T1000 (cell line): ENCODE data around the gene MVD.
A peak's percentile ranks its signal among the peaks of the same experiment; 100 is the strongest.

Experiments
- DNase-seq: peaks from one replicate; lab custom pipeline; 2025; ENCODE audit warnings: mixed read lengths; lab: John Stamatoyannopoulos, UW

The MVD gene

DNA sequence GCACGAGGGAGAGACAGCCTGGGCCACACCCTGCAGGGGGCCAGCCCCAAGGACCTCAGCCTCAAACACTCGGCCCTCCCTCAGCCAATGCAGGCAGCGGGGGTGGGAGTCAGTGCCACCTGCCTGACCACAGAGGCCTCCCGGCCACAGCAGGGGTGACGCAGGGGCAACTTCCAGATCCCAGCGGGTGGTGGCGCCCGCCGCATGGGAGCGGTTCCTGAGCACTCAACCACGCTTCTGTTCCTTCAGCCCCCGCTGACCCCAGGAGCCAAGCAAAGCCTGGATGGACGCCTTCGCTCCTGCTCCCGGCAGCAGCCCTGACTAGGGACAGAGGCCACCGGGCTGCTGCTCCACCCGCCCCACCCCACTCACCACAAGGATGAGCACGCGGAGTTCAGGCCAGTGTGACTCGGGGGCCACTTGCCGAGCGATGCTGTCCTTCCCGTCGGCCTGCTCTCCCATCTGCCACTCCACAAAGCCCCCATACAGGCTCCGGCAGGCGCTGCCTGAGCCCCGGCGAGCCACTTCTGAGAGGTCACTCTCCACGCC, 7.1 kb downstream of the MVD start:
- DNase-seq: no peak

DNA sequence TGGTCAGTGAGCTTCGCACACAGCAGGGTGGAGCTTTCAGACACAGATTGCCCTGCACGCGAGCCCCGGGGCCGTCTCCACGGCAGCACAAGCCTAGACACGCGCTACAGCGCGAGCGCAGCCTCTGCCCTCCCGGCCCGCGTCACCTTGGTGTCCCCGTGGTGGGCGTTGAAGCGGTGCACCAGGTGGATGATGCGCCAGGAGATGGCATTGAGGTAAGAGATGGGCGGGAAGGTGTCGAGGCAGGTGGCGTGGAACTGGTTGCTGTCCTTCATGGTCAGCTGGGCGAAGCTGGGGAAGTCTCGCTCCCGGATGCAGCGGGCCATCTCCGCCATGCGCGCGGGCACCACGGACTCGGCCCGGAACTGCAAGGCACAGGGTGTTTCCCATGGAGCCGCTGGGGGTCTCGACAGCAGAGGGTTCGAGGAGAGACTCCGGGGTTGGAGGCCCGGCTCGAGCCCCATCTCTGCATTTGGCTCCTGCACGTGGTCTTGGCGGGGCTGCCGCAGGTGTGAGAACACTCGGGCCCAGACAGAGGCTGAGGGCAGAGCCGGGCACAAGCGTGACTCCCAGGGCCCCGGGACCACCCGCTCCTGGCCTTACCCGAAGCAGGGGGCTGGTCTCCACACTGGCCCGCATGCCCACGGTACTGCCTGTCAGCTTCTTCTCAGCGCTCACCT, 7.7 kb downstream of the MVD start:
- no peak for DNase-seq

DNA sequence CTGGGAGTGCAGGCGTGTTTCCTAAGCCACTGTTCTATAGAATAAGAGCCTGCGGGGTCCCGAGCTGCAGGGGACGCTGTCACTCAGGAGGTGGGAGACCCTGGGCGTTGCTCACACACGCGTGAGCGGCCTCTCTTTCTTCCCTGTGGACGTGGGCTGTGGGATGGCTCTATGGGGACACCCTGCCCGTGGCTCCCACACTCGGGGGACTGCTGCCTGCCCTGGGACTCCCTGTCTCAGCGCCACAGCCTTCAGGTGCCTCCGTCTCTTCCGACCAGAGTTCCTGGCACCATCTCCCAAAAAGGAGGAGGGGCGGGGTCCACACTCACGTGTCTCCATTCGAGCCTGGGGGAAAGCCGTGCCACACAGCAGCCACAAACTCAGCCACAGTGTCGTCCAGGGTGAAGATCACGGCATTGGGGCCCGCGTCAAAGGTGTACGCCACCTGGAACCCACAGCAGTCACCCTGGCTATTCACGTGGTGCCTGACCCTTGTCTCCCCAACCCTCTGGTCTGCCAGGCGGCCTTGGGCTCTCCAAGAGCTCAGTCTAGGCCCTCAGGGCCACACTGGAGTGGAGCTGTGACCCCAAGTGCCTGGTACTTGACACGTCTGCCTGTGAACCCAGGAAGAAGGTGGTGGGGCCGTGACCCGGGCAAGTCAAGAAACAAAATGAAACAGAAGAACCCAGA, 8.4 kb downstream of the MVD start:
- DNase-seq: no peak

DNA sequence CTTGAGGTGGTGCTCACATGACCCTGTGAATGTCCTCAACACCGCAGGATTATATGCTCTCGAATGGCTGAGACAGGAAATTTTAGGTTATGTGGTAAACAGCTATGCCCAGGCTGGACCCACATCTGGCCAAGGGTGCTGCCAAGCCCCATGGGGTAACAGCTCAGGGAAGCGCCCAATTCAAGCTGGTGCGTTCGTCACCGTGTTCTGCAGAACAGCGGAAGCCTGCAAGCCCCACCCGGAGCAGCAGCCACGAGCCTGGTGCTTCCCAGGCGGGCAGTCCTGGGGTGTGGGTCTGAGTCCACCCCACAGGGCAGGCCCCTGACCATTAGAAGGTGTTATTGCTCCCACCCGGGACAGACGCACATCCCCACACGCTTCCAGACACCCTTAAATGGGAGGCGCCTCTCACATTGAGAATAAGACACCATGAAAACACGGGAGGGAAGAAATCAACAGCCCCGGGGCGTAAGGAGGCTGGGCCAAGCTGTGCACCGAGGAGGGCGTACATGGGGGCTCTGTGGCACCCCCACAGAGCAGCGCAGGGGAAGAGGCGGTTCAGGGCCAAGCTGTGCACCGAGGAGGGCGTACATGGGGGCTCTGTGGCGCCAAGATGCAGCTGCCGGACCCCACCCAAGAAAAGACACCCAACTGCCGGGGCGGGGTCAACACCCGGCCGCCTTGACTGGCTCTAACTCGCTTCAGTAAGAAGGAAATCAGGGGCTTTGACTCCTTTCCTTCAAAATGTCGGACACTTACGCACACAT, 9.1 kb downstream of the MVD start:
- DNase-seq: no peak

DNA sequence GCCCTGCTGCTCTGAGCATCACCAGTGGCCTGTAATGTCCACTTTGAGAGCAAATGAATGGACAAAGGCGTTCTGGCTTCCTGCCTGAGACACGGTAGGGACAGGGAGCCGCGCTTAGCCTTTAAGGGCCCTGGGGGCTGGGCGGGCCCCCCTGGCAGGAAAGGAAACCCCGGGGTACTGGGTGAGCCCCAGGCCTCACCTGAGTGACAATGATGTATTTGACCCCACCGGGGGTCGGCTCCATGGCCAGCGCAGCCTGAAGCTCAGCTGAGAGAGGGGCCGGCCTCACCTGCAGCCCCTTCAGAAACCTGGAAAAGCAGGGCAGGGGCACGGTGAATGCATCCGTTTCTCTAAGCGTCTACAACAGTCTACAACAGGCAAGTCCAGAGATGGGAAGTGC, 9.8 kb downstream of the MVD start:
- DNase-seq: no peak

DNA sequence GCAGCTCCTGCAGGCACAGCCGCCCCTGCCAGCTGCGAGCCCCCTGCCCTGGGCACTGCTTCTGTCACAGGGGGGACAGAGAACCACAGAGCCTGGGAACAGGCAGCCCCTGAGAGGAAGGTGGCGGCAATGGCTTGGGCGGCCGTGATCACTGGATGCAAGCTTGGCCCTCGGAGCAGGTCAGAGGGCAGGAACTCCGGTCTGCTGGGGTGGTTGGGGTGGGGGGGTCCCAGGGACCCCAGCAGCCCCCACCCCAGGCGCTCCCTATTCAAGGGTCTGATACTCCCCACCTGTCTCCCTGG, 10.2 kb downstream of the MVD start:
- no peak for DNase-seq

DNA sequence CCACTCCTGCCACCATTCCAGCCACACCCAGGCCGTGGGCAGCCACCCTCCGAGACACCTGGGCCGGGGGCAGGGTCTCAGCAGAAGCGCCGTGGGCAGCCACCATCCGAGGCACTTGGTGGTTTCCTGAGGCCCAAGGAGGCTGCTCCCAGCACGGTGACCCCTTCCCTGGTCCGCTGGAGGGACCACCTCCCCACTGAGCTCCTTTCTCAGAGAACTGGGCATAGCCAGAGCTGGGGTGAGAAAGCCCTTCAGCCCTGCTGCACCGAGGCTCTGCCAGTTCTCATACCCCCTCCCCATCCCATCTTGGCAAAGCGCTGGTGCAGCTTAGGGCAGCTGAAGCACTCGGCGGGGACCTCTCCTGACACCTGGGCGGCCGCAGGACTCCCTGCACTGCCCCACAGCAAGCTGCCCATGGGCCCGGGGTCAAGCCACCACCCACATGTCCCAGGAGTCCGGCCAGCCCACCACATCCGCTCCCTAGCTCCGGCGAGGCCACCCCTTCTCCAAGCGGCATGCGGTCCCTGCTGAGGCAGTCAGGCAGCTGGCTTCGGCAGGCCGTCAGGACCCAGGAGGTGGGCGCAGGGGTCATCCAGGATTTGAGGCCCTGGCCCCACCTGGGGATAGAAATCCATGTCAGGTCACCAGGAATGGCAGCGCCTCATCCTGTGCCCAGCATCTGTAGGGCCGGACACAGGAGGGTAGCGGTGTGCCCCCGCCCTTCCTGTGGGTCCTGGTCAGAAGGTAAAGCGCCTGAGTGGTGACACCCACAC, 10.7 kb downstream of the MVD start:
- DNase-seq: no peak

DNA sequence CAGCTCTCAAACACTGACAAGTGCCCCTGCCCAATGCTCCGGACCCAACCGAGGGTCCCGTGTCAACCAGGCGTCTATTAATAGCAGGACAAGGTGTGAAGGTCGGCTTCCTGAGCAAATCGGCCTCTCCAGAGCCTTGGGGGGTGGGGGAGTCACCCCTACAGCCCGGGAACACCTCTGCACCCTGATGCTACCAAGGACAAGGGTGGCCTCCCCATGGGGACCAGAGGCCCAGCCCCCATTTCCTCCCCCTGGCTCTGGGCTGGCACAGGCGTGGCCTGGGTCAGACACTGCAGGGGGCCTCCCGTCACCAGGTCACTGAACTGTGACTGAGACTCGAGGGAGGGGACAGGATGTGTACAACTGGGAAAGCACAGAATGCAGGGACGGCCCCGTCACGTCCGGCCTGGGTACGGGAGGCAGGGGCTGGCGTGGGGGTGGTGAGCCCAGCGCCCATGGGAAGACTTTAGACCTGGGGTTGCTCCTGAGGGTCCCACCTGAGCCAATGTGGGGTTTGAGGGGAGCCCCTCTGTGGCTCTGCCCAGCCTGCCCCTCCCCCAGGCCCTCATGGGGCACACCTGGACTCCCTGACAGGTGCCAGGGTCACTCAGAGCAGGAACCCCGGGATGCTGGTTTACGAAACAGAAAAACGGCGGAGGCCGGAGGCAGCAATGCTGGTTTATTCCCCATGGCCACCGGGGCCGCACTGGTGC, 11.5 kb downstream of the MVD start:
- DNase-seq: no peak

DNA sequence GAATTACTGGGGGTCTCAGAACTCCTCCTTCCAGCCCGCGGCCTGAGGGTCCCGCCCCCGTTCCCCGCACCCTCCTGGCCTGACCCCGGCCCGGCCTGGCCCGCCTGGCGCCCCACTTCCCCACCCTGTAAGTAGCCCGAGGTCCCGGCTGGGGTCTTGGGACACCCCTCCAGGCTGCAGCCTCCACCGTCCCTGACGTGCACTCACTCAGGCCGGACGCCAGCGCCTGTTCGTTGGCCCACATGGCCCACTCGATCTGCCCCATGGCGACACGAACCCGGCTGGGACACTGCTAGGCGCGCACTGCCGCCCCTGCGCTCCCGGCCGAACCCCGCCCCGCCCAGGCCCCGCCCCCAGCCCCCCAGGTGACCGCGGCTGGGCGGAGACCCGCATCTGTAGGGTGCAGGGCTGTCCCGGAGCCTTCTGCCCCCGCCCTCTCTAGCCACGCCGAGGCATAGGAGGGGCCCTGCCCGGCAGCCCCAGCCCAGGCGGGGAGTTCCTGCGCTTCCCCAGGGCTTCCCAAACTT, 12.1 kb downstream of the MVD start, which contains the start of gene CYBA:
Gene CYBA, minus strand, starts transcription at position 305 of the 527 bp plus-strand sequence. Its CDS starts 40 bp downstream, at position 265.
- peak; percentile 19 for DNase-seq

DNA sequence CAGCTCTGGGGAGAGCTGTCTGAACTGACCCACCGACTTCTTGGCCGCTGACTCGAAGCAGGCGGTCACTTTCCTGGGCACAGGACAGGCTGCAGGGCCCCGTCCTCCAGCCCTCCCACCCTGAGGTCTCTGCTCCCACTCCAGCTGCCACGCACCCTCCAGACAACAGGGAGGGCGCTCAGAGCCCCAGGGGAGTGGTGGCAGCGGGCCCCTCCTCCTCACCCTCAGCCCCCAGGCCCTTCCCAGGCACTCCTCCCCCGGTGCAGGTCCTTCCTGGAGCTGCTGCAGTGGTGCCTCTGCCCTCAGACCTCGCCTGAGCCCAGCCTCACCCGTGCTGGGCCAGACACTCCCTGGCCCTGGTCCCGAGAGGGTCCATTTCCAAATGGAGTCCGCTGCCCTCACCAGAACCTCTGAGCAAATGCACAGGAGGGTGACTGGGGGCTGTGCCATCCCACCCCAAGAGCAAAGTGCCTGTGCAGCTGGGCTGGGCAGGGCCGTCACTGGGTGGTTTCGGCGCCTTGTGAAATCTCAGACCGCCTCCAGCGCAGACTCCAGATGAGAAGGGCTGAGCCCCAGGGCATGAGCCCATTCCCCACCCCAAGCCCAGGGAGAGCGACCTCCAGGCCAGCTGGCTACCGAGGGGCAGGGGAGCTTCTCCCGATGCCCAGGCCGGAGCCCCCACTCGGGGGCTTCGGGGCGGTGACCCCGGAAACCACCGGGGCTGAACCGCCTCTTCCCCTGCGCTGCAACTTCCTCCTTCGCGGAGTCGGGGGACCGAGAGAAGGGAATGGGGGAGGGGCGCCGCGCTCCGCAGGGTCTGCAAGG, 12.8 kb downstream of the MVD start:
- no peak for DNase-seq

DNA sequence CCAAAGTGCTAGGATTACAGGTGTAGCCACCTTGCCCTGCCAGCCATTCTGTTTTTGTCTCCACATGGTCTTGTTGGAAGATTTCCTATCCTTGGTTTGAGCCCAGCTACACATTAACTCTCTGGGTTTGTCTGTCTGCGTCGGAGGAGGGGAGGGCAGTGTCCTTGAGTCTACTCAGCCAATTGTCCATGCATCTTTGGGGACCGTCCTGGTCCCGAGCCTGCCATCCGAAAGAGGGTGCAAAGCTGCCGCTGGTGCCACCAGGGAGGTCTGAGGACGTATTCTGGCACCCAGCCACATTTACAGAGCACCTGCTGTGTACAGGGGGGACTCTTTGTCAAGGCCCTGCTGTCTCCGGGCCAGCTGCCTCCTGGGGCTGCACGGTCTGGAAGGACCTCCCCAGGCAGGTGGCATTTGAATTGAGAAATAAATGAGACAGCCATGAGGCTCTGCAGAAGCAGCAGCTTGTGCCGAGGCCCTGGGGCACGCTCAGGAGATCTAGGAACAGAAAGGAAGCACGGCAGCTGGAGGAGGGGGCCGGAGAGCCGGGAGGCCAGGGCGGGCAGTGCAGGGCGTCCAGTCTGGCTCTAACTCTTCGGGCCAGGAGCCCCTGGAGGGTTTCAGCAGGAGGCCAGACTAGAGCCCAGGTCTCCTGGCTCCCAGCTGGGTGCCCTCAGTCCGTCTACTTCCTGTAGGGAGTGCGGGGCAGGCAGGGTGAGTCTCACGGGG, 13.5 kb downstream of the MVD start:
- no peak for DNase-seq

DNA sequence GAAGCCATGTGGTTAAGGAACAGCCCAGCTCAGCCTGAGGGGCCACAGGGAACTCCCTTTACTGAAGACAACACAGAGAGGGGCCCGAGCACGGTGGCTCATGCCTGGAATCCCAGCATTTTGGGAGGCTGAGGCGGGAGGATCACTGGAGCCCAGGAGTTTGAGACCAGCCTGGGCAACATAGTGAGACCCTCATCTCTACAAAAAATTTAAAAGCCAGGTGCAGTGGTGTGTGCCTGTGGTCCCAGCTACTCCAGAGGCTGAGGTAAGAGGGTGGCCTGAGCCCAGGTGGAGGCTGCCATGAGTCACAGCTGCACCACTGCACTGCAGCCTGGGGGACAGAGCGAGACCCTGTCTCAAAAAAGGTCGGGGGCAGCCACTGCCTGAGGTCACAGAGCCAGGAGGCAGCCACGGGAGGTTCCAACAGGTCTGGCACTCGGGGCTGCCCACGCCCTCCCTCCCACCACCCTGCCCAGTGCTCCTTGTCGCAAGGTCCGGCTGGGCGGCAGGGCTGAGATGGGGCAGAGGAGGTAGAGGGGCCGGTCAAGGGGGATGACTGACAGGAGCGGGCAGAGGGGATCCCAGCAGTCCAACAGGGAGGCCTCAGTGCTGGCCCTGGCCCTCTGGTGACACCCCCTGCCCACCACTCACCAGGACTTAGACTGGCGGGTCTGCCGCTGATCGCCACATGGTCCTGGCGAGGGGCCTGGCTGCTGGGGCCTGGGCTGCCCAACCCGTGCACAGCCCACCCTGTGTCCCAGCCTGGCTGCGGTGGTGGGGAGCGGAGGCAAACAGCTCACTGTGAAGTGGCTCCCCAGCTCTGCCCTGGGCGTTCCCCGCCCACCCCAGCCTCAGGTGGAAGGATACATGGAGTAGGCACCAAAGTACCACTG, 15.5 kb downstream of the MVD start:
- no peak for DNase-seq

DNA sequence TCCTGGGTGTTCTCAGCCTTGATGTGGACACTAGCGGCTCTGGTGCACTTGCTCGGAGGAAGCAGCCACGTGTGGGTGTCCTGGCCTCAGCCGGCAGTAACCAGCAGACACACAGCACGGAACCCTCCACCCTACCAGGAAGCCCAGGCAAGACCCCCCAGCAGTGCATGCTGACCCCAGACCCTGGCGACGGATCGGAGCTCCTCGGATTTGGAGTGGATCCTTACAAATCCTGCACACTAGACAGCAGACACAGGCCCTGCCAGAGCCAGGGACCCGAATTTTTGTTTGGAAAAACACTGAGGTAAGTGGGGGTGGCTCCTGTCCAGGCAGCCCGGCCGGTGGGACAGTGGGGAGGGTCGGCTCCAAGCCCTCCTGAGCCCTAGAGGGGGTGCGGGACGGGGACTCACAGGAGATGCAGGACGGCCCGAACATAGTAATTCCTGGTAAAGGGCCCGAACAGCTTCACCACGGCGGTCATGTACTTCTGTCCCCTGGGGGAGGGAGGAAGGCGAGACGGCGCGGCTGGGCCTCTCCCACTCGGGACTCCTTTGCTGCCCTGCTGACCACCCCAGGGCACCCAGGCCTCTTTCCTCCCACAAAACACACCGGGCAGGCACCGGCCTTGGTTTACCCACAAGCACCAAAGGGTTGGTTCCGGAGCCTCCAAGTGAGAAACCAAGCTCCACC, 16.4 kb downstream of the MVD start:
- no peak for DNase-seq

DNA sequence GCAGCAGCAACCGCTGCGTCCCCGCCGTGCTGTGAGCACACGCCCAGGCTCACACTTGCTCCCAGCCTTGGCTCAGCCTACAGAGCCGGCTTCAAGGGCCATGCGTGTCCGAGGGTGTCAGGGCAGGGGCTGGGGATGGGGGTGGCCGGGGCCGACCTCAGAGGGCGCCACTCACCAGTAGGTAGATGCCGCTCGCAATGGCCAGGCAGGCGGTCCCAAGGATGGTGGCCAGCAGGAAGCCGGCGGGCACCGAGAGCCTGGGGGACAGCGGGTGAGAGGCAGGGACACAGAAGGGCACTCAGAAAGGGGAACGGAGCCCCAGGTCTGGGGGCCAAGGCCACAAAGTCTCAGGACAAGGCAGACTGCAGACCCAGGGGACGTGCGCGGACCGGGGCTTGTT, 16.9 kb downstream of the MVD start:
- no peak for DNase-seq

DNA sequence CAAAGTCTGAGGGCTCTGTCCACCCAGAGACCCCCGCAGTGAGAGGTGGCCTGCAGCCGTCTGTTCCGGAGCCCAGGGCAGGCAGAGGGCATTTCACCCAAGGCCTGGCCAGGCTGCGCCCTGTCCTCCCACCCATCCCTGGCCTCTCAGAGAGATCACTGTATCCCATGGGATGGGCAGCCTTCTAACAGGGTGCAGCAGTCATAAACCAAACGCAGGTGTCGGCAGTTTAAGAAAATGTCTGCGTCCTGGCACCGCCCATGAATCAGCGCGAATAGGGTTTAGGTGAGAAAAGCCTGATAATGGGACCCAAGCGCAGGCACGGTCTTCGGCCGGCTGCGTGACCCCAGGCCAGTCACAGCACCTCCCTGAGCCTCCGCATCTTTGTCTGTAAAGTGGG, 17.4 kb downstream of the MVD start:
- DNase-seq: no peak

DNA sequence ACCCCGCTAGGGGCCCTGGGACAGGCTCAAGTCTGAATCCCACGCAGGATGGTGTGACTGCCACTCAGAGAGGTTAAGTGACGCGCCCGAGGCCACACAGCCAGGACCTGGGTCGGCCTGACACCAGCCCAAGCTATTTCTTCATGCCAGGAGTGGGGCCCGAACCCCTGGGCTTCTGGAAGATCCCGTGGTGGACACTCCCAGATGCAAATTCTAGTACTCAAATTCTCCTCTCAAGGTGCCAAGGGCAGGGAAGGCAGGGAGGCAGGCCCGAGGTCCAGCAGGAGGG, 19.3 kb downstream of the MVD start:
- DNase-seq: no peak

DNA sequence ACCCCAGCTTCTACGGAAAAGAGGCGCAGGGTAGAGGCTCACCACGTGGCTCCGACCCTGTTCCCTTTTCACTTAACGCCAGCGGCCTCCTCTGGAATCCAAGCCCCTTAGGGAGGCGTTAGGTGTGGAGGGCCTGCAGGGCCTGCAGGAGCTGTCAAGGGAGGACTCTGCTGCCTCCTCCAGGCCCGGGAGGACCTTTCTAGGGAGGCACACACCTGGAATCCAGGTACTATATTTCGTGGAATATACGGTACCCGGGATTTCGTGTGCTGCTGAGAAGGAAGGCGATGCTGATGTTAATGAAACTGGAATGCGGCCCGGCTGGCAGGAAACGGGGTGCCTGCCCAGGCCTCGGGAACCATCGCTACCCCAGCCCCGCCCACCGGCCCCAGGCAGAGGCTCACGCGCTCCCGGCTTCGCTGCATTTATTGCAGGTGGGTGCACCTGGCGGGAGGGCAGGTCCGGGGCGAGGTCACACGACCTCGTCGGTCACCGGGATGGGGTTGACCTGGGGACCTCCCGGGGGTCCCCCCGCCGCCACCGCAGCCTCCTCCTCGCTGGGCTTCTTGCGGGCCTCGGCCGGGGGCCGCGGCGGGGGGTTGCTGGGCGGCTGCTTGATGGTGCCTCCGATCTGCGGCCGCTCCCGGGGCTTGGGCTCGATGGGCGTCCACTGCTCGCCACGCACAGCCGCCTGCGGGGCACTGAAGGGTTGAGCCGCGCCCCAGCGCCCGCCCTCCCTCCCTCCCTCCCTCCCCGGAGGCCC, 19.8 kb downstream of the MVD start:
- no peak for DNase-seq
